ENCODE data around the gene VPS45.

DNA sequence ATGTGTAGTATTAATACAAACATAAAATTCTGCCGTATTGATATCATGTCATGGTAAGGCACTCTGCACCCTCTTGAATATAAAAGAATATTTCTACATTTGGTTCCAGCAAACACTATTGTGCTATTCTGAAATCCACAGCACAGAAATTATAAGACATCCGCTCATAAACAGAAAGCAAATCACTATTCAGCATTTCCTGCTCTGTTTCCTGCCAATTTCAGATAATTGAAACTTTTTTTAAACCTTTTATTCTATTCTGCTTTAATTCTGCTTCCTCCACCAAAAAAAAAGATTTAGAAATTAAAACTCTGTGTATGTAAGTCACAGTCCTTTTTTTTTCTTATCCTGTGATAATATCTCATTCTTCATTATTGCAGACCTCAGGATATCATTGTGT is 42.5 kb downstream of the VPS45 start:
- TF ChIP-seq RAD21 (IDR thresholded peaks at IDR 0.05 in 1 of 2, conservative IDR thresholded peaks at IDR 0.05 in 1 of 2; ENCODE audit: low read depth in 2 of 2, low read length in 2 of 2) = no peak
- no peak for TF ChIP-seq EZH2 (IDR thresholded peaks at IDR 0.05; ENCODE audit: low read depth, low read length, severe bottlenecking)
- no peak for TF ChIP-seq FOSL1 (IDR thresholded peaks at IDR 0.05; ENCODE audit: insufficient read depth, low read depth, low read length)

All from H1 (cell line).